NCI-H1930 (cell line): ENCODE measurements around the gene APC2.

ENCODE experiments used
- DNase-seq, 2 experiments: peaks; one replicate each; lab custom pipeline; 2025; lab: John Stamatoyannopoulos, UW

The APC2 gene

DNA sequence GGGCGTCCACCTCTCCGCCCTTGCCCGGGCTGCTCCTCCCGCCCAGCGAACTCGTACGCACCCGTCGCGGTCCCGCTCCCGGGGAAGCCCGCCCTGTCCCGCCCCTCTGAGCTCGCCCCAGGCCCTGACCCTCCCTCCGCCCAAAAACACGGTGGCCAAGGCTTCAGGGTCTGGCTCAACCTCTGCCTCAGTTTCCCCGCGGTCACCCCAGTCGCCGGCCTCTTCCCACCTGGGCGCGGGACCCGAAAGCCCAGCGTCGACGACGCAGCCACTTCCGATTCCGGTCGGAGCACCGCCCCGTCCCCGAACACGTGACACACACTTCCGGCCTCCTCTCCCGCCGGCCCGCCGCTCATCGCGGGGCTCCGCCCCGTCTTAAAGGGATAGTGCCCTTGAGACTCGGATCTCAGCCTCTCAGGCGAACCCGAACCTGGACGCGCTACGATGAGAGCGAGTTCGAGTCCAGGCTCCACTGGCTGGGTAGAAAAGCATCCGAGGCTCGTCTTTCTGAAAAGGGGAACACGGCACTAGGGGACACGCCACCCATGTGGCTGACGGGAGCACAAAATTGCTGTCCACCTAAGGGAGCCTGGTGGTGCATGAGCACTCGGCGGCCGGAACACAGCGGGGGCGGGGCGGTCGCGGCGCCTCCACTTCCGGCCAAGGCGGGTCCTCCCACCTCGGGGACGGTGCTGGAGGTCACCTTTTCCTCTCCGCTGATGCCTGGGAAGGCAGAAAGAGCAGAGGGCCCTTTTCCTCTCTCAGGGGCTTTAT, 29.2 kb downstream of the APC2 start, which contains the start of gene C19orf25:
C19orf25 (minus strand) TSS at position 282 of the 774 bp plus-strand sequence. CDS start 312 bp downstream, outside the sequence.
- peak; percentile 73 to 89 for DNase-seq

DNA sequence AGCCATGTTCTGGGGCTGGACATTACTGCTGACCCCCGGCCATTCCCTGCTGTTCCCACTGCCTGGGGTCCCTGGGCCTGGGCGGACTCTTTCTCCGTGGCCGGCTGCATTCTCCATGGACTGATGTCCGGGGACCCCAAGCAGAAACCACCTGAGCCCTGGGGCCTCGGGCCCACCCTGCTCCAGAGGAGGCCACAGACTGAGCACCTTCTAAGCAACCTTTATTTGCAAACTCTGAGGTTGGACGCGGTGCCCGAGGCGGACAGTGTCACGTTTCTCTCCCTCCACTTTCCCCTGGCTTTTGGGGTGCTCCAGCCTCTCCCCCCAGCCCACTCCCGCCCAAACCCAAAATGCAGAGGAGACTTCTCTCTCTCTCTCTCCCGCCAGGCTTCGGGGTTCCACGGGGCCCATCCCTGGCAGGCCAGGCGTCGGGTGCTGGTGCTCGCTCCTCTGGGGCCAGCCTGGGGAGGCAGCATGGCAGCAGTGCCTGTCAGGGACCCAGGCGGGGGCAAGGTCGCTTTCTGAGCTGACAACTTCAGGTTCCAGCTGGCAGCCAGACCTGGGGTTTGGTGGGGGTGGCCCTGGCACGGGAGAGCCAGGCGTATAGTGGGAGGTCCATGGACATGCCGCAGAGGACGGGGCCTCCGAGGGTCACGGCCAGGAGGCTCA, 31.4 kb downstream of the APC2 start:
- no peak for DNase-seq

- no peak for DNase-seq
These were observed 32.0 kb downstream of the APC2 start for GRCh38 chr19:1481893-1482360.

DNA sequence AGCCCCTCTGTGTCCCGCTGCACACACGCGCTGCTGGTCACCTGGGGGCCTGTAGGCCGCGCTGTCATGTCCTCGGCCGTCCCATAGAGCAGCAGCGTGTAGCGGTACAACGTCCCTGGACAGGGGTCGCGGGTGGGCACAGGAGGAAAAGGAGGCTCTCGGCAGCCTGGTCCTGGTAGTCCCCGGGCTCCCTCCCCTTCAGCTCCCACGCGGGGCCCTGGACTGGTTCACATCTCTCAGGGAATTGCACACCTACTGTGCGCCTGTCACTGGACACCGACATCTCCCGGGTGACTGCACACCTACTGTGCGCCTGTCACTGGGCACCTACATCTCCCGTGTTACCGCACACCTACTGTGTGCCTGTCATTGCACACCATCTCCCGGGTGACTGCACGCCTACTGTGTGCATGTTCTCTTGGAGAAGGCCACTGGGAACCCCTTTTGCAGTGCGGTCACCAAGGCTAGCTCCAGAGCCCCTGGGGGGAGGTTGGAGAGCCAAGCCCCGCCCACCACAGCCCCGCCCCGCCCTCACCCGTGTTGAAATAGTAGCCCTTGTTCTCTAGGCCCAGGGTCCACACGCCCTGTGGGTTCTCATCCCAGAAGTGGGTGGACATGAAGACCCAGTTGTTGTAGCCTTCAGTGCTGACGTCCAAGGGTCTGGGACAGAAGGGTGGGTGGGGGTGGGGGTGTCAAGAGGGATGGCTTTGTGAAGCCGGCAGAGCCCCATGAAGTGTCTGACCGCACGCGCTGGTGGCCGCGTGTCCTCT, 32.6 kb downstream of the APC2 start:
- DNase-seq: no peak

DNA sequence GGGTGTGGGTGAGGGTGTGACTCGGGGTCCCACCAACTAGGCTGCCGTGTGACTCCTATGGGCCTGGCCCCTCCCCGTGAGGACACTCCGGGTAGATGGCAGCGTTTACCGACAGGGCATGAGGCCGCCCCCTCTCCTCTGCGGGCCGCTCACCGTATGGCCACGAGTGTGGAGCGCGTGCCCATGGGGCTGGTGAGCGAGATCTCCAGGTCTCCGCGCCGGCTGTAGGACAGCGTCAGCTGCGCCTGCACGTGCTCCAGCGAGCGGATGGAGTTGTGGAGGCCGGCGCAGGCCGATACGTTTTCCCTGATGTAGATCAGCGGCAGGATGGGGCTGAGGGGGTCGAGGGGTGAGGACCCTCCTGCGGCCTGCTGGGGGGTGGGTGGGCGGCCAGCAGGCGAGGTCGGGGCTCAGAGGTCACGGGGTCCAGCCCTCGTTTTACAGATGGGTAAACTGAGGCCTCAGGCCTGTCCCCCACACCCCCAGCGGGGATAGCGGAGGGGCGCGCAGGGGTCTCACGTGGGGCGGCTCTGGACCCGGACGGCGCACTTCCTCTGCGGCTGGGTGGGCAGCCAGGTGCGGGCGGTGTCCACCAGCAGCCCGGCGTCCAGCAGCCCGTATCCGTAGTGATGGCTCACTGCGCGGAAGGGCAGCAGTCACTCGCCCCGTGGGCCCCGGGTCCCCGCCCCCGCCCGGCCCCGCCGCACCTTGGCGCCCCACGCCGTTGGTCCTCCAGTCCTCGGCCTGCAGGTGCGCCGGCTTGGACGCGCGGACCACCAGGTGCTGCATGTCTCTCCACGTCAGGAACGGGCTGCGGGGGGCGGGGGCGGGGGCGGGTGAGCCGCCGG, 33.4 kb downstream of the APC2 start:
- no peak for DNase-seq

GRCh38 chr19:1483979-1484428, 34.1 kb downstream of the APC2 start:
- no peak for DNase-seq

DNA sequence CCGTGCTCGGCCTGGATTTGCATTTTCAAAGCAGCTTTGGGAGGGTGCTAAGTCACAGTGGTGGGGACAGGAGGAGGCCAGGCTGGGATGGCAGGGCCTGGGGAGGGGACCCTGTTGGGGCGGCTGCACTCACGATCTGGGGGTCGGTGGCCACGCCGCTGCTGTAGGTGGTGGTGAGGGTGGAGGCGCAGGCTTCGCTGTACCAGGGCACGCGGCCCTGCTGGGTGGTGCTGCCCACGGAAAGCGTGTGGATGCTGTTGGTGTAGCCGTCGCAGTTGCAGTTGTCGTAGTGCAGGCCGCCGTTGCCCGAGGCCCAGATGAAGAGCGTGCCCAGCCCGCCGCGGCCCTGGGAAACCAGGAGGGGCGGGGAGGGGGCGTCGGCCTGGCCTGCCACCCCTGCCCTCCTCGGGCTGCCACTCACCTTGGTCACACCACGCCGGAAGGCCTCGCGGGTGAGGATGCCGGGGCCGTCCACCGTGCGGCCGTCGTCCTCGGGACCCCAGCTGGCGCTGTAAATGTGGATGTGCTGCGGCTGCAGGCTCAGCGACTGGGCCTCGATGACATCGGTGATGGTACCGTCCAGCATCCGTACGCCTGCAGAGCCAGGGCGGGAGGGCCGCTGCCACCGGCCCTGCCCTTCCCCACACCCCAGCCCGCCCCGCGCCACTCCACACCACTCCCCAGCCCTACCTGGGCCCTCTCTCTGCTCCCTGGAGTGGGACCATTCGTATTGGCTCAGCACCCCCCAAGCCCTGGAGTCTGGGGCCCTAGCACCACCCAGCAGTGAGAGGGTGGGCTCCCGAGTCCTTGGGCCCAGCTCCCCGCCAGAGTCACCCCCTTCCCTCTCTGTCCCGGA, 37.0 kb downstream of the APC2 start:
- no peak for DNase-seq

- no peak for DNase-seq
These were observed 37.8 kb downstream of the APC2 start for GRCh38 chr19:1487576-1488281.

- no peak for DNase-seq
These were observed 38.3 kb downstream of the APC2 start for GRCh38 chr19:1488282-1488601.

DNA sequence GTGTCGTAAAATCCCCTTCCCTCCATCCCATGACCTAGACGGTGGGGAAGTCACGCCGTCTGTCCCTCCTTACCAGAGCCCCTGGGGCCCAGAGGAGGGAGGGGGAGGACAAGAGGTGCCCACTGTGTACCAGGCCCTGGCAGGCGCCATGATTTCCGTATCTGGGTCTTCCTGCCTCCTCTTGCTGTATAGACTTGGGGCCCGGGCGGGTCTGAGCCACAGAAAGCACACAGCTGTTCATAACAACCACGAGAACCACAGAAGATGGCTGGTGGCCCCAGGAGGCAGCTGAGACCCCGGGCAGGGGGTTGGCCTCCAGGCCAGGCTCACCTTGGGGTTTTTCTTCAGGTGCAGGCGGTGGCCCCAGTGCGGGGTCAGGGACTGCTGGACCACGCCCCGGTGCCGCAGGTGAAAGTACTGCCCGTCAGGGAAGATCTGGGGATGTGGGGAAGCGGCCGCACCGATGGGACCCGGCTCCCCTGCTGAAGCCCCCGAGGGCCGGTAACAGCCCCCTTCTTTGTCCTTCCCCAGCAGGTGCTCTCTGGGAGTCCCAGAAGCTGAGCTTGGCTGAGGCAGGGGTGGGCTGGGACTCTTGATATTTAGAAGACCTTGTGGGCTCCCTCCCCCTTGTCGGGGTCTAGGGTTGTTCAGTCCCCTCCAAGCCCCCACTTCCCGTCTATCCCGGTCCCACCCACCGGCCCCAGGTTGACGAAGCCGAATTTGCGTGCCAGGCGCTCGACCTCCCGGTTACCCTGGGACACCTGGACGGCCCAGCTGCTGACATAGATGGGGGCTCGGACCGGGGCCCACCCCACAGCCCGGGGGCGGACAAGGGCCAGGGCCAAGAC, 39.8 kb downstream of the APC2 start:
- no peak for DNase-seq

DNA sequence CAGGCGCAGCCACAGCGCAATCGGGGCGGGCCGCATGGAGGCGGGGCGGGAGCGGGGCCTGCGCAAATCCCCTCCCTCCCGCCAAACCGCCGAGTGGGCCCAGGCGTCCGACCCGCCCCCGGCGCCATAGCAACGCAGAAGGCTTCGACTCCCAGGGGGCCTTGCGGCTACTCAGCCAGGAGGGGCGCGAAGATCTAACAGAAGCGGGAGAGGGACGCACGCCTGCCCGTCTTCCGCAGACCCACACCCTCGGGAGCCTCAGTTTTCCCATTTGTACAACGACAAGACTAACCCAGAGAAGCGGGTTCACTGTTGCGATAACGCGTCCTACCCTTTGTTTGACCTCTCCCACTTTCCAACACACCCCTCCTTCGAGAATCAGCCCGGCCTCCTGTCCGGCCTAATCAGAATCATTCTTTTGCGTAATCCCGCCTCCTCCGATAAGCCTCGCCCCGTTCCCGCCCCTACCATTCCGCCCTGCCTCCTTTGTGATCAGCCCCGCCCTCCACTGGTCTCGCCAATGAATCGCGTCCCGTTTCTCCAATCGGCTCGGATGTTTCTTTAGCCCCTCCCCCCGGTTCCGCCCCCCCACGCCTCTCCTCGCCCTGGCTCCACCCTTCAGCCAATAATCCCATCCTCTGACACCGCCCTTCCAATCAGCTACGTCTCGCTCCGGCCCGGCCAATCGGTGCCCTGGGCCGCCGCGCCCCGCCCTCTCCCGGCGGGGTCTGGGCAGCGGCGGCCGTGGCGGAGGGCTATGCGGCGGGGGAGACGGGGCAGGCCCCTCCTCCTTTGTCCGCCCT, 40.6 kb downstream of the APC2 start, which contains the start of gene PCSK4:
PCSK4 (minus strand) TSS at position 40 of the 803 bp plus-strand sequence; CDS start at position 36, 4 bp downstream.
- DNase-seq: peak; percentile 91 to 93

GRCh38 chr19:1491114-1491848, 41.4 kb downstream of the APC2 start, which contains the start of gene REEP6:
TSS of gene REEP6 (plus strand) at chr19:1491181. CDS start at chr19:1491270, 89 bp downstream.
- no peak for DNase-seq

DNA sequence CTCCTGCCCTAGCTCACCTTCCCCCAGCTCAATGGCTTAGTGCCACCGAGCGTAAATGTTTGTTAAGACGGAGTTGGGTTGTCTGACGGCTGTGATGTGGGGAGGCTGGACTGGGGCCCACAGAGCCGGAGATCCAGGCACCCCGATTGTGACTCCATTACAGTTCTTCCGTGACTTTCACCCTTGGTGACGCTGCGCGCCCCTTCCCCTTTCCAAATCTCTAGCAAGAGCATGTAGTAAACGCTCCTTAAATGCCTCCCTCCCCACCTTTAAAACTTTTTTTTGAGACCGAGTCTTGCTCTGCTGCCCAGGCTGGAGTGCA, 41.9 kb downstream of the APC2 start:
- no peak for DNase-seq

- no peak for DNase-seq
These were observed 42.6 kb downstream of the APC2 start for GRCh38 chr19:1492474-1493006.

GRCh38 chr19:1494115-1494815, 44.3 kb downstream of the APC2 start:
- no peak for DNase-seq

DNA sequence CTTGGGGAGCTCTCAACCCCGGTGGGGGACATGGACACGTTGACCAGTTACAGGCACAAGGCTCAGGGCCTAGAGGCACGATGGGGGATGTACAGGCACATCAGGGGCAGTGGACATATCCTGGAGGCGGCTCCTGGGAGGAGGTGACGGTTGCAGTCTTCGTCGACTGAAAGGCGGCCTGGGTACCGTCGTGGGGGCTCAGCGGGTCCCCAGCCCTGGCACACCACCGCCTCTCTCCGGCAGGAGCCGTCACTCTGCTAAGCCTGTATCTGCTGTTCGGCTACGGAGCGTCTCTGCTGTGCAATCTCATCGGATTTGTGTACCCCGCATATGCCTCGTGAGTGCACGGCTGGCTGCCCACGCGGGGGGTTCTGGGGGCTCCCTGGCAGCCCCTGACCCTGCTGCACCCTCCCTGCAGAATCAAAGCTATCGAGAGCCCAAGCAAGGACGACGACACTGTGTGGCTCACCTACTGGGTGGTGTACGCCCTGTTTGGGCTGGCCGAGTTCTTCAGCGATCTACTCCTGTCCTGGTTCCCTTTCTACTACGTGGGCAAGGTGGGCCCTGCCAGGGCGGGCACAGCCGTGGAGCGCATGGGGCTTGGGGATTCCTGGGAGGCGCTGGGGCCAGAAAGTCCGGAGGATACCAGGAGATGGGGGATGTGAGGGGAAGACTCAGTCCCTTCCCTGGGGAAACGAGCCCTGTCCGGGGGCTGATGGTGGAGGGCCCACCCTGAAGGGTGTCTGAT, 45.3 kb downstream of the APC2 start:
- no peak for DNase-seq
